GM19372 (cell line): ENCODE results near the gene FADS2.

ENCODE experiments used
- ATAC-seq: cut with Tn5 transposase; IDR thresholded peaks from one replicate; pipeline ENCODE4 v1.9.1; 2021; ENCODE audit warnings: mild to moderate bottlenecking, low read depth, moderate library complexity; ENCODE audit not compliant: unreplicated experiment

Gene FADS2

GRCh38 chr11:61842528-61842820 is 14.4 kb downstream of the FADS2 start:
- no peak for ATAC-seq

GRCh38 chr11:61844909-61845565 is 16.9 kb downstream of the FADS2 start:
- no peak for ATAC-seq

- no peak for ATAC-seq
Observed at GRCh38 chr11:61846362-61847020, 18.4 kb downstream of the FADS2 start.

GRCh38 chr11:61847914-61848581 is 19.9 kb downstream of the FADS2 start:
- no peak for ATAC-seq

GRCh38 chr11:61848631-61849030 is 20.5 kb downstream of the FADS2 start:
- ATAC-seq, result no peak

GRCh38 chr11:61850687-61851086 is 22.6 kb downstream of the FADS2 start:
- no peak for ATAC-seq

- ATAC-seq, result no peak
Observed at GRCh38 chr11:61851113-61851899, 23.2 kb downstream of the FADS2 start.

- ATAC-seq, result no peak
Observed at GRCh38 chr11:61851900-61852295, 23.8 kb downstream of the FADS2 start.

GRCh38 chr11:61853698-61854169 is 25.6 kb downstream of the FADS2 start:
- ATAC-seq, result no peak

- no peak for ATAC-seq
Observed at GRCh38 chr11:61854206-61854895, 26.3 kb downstream of the FADS2 start.

GRCh38 chr11:61854966-61855714 is 27.0 kb downstream of the FADS2 start:
- ATAC-seq, result no peak

- no peak for ATAC-seq
Observed at GRCh38 chr11:61855939-61856680, 28.0 kb downstream of the FADS2 start.

- ATAC-seq, result no peak
Observed at GRCh38 chr11:61860054-61860903, 32.2 kb downstream of the FADS2 start.

- no peak for ATAC-seq
Observed at GRCh38 chr11:61861634-61862033, 33.5 kb downstream of the FADS2 start.

GRCh38 chr11:61862714-61863547 is 34.8 kb downstream of the FADS2 start:
- ATAC-seq, result no peak

GRCh38 chr11:61863548-61864081 is 35.5 kb downstream of the FADS2 start:
- no peak for ATAC-seq
